ENCODE measurements around the gene BOLA3. TPM values are rescaled to one million over a fixed set of nuclear protein-coding genes. Genes with fewer than 3 reads are reported as not detected.

BOLA3 gene
- total and polyA plus RNA-seq, 4 donors = 9.5 to 35.2 (median 27.1) TPM

GRCh38 chr2:74105413-74105812 lies 42.3 kb downstream of the BOLA3 start:
- WGBS = 95% methylated on average over 8 of the region's 8 CpGs
- no peaks in the 10 kb centered on the region for H3K27me3 ChIP-seq (ENCODE audit: control insufficient read depth in 4 of 4, insufficient read depth in 4 of 4, low read length in 3 of 4)
- no peak for TF ChIP-seq CTCF (IDR thresholded peaks at IDR 0.05; ENCODE audit: low read depth, low read length, missing input control)
- no peak for TF ChIP-seq ZBTB33 (IDR thresholded peaks at IDR 0.05)
- TF ChIP-seq RXRA (IDR thresholded peaks at IDR 0.05) = no peak
- TF ChIP-seq FOXA2 (IDR thresholded peaks at IDR 0.05) = no peak
- no peak for TF ChIP-seq REST (IDR thresholded peaks at IDR 0.05)
- no peak for TF ChIP-seq HNF4A (conservative IDR thresholded peaks at IDR 0.05)
- TF ChIP-seq HNF4G (IDR thresholded peaks at IDR 0.05) = no peak
- TF ChIP-seq YY1 (IDR thresholded peaks at IDR 0.05) = no peak
- no peak for TF ChIP-seq JUND (IDR thresholded peaks at IDR 0.05)
- no peak for TF ChIP-seq TAF1 (conservative IDR thresholded peaks at IDR 0.05)
- TF ChIP-seq GABPA (IDR thresholded peaks at IDR 0.05 in 1 of 2, conservative IDR thresholded peaks at IDR 0.05 in 1 of 2) = no peak
- no peak for TF ChIP-seq ATF3 (IDR thresholded peaks at IDR 0.05)
- no peak for TF ChIP-seq RAD21 (IDR thresholded peaks at IDR 0.05)
- no peak for TF ChIP-seq NR2F2 (IDR thresholded peaks at IDR 0.05)
- no peak for TF ChIP-seq MAX (IDR thresholded peaks at IDR 0.05)
- TF ChIP-seq FOXA1 (IDR thresholded peaks at IDR 0.05) = no peak

GRCh38 chr2:74104839-74105238 lies 42.9 kb downstream of the BOLA3 start:
- Histone ChIP-seq H3K9ac (ENCODE audit: low read depth in 1 of 2, low read length in 2 of 2) (no peak overlapping the region), H3K4me3 (ENCODE audit: low read depth in 1 of 3, low read length in 3 of 3) (no peak overlapping the region), H3K27me3 (ENCODE audit: control insufficient read depth in 4 of 4, insufficient read depth in 4 of 4, low read length in 3 of 4) (no peaks in the 10 kb centered on the region), H3K27ac (ENCODE audit: low read depth in 1 of 2, low read length in 2 of 2) (no peak overlapping the region), H3K36me3 (ENCODE audit: control insufficient read depth in 4 of 4, insufficient read depth in 3 of 4, low read depth in 1 of 4, low read length in 3 of 4) (peaks cover 4 to 32% (median 18%) of the 10 kb centered on the region in 4 donors), H3K4me1 (ENCODE audit: control insufficient read depth in 4 of 4, insufficient read depth in 4 of 4, low read length in 3 of 4) (no peaks in the 10 kb centered on the region), H3K9me3 (ENCODE audit: control insufficient read depth in 4 of 4, low read length in 3 of 4) (no peaks in the 10 kb centered on the region)
- 95% methylated on average over 7 of the region's 7 CpGs for WGBS
- TF ChIP-seq RAD21 (IDR thresholded peaks at IDR 0.05) (peak; percentile 40 to 48), YY1 (IDR thresholded peaks at IDR 0.05) (no peak), JUND (IDR thresholded peaks at IDR 0.05) (no peak), SP1 (IDR thresholded peaks at IDR 0.05) (no peak)
- no peak for DNase-seq (ENCODE audit: low spot score)

More at GRCh38 chr2:74105413-74105812, 42.3 kb downstream of the BOLA3 start:
- H3K9ac ChIP-seq (ENCODE audit: low read depth in 1 of 2, low read length in 2 of 2) = no peak overlapping the region
- H3K36me3 ChIP-seq (ENCODE audit: control insufficient read depth in 4 of 4, insufficient read depth in 3 of 4, low read depth in 1 of 4, low read length in 3 of 4) = peaks cover 1 to 26% (median 14%) of the 10 kb centered on the region in 4 donors
- no peak for DNase-seq (ENCODE audit: low spot score)
- no peak overlapping the region for H3K4me3 ChIP-seq (ENCODE audit: low read depth in 1 of 3, low read length in 3 of 3)
- no peaks in the 10 kb centered on the region for H3K4me1 ChIP-seq (ENCODE audit: control insufficient read depth in 4 of 4, insufficient read depth in 4 of 4, low read length in 3 of 4)
- no peak overlapping the region for H3K27ac ChIP-seq (ENCODE audit: low read depth in 1 of 2, low read length in 2 of 2)
- H3K9me3 ChIP-seq (ENCODE audit: control insufficient read depth in 4 of 4, low read length in 3 of 4) = no peaks in the 10 kb centered on the region

All from liver (tissue), 9 donors.